Measurements from ENCODE around the gene WDFY2. TPM values are rescaled to one million over a fixed set of nuclear protein-coding genes. Genes with fewer than 3 reads are reported as not detected.

The WDFY2 gene
- total and polyA plus RNA-seq, 2 of the 8 experiments (the other 6 are each of a cell fraction or from before 2014, with no cell fraction given) = 13.9 to 29.0 TPM

DNA sequence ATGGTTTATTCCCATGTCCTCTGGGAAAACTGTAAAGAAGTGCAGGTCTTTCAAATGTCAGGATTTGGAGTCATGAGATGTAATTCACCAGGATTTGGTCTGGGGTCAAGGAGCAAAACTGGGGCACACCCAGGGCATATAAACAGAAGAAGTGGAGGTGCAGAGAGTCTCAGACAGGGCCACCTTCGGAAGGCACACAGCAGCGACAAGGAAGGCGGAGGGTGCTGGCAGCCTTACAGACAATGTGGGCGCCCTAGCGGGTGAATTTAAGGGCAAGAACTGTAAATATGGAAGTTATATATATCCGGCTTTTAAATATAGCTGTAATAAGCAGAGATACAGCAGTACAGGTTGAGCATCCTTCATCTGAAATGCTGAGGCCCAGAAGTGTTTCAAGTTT is 188.5 kb downstream of the WDFY2 start:
- no peak overlapping the region for H2BK12ac ChIP-seq (ENCODE audit: low read depth, low read length)
- H3K27ac ChIP-seq (ENCODE audit: low read depth, low read length) = no peak overlapping the region
- H4K5ac ChIP-seq (ENCODE audit: insufficient read length, low read depth, low read length) = no peak overlapping the region
- no peak overlapping the region for H4K8ac ChIP-seq (ENCODE audit: extremely low read depth, insufficient read depth, low read length)
- H3K27me3 ChIP-seq (replicated peaks in 1 of 4; ENCODE audit: control insufficient read depth in 3 of 4, extremely low read depth in 1 of 4, insufficient read depth in 3 of 4, low read length in 3 of 4) = no peaks in the 10 kb centered on the region
- H4K20me1 ChIP-seq (replicated peaks in 1 of 2; ENCODE audit: control insufficient read depth in 1 of 2, insufficient read depth in 2 of 2, low read length in 2 of 2) = peaks cover 0 to 3% of the 10 kb centered on the region in 2 experiments
- FAIRE-seq = no peak
- H2AFZ ChIP-seq (ENCODE audit: low read length) = no peak overlapping the region
- ChIA-PET POLR2A (ENCODE audit: partially characterized antibody) (interaction anchor here (1.6 kb wide), 1 partner anchor 322 kb away, joined by 7 read pairs; no protein-coding TSS in a partner anchor), CTCF (ENCODE audit: partially characterized antibody) (interaction anchor here (1.2 to 2.8 kb wide), 3 partner anchors 14 to 89 kb away, joined by 4 to 12 read pairs (median 4); no protein-coding TSS in a partner anchor)
- H3K4me3 ChIP-seq (ENCODE audit: extremely low read depth in 1 of 4, insufficient read depth in 2 of 4, low read depth in 3 of 4, low read length in 4 of 4) = no peak overlapping the region
- H2BK15ac ChIP-seq (ENCODE audit: low read length) = no peak overlapping the region
- no peaks in the 10 kb centered on the region for H3K9me3 ChIP-seq (ENCODE audit: insufficient read depth in 2 of 2, low read depth in 1 of 2, low read length in 1 of 2)
- H3K56ac ChIP-seq (replicated peaks; ENCODE audit: insufficient read length, low read depth, low read length) = no peak overlapping the region
- 88% methylated on average over 6 of the region's 6 CpGs; no CpG with 5 or more reads in 1 of the 2 experiments for WGBS, 2 experiments (ENCODE audit: extremely low coverage in 1 of 2, insufficient coverage in 1 of 2, insufficient read length in 1 of 2, insufficient replicate concordance in 2 of 2, low coverage in 1 of 2, low lambda C conversion rate in 2 of 2, missing lambda C conversion rate in 1 of 2)
- no peaks in the 10 kb centered on the region for H3K36me3 ChIP-seq (ENCODE audit: control insufficient read depth in 2 of 4, insufficient read depth in 4 of 4, low read length in 3 of 4)
- no peak for DNase-seq (ENCODE audit: low read depth in 1 of 2, low spot score in 2 of 2)
- H3K79me1 ChIP-seq (ENCODE audit: low read depth, low read length) = no peaks in the 10 kb centered on the region
- no peak overlapping the region for H2BK5ac ChIP-seq (ENCODE audit: low read depth, low read length)
- H3K9ac ChIP-seq (replicated peaks in 1 of 4; ENCODE audit: extremely low read depth in 1 of 4, low read depth in 3 of 4, low read length in 3 of 4) = no peak overlapping the region
- no peak overlapping the region for H3K14ac ChIP-seq (ENCODE audit: insufficient read length)
- no peak overlapping the region for H3K18ac ChIP-seq (ENCODE audit: extremely low read depth, low read length)
- no peak overlapping the region for H3K4me2 ChIP-seq (ENCODE audit: insufficient read depth in 1 of 2, low read depth in 2 of 2, low read length in 2 of 2)
- no peak overlapping the region for H2AK5ac ChIP-seq (ENCODE audit: low read depth, low read length)
- H3K4ac ChIP-seq (replicated peaks; ENCODE audit: insufficient read length, low read depth, low read length) = no peak overlapping the region
- H4K91ac ChIP-seq (replicated peaks; ENCODE audit: insufficient read length, low read length) = no peak overlapping the region
- no peak overlapping the region for H2BK20ac ChIP-seq (ENCODE audit: low read length)
- H3K79me2 ChIP-seq (ENCODE audit: control insufficient read depth in 1 of 2, insufficient read depth in 2 of 2, low read length in 2 of 2) = no peaks in the 10 kb centered on the region
- H3K4me1 ChIP-seq (replicated peaks in 1 of 4; ENCODE audit: control insufficient read depth in 3 of 4, insufficient read depth in 4 of 4, low read length in 3 of 4) = peaks cover 7 to 12% (median 9%) of the 10 kb centered on the region in 4 experiments
- H3K23ac ChIP-seq (ENCODE audit: insufficient read length) = no peak overlapping the region
- H2BK120ac ChIP-seq (replicated peaks; ENCODE audit: low read depth, low read length) = no peak overlapping the region
- H3K23me2 ChIP-seq (ENCODE audit: low read depth, low read length) = no peaks in the 10 kb centered on the region
- TF ChIP-seq SIRT6 (IDR thresholded peaks at IDR 0.05; ENCODE audit: low read length) = no peak
- no peak for TF ChIP-seq HDAC2 (IDR thresholded peaks at IDR 0.05; ENCODE audit: borderline replicate concordance in 1 of 2, low read depth in 2 of 2, low read length in 2 of 2)
- TF ChIP-seq SIN3A (conservative IDR thresholded peaks at IDR 0.05 in 1 of 2, IDR thresholded peaks at IDR 0.05 in 1 of 2; ENCODE audit: low read depth in 1 of 2, low read length in 2 of 2) = no peak
- TF ChIP-seq, protein P1, sequence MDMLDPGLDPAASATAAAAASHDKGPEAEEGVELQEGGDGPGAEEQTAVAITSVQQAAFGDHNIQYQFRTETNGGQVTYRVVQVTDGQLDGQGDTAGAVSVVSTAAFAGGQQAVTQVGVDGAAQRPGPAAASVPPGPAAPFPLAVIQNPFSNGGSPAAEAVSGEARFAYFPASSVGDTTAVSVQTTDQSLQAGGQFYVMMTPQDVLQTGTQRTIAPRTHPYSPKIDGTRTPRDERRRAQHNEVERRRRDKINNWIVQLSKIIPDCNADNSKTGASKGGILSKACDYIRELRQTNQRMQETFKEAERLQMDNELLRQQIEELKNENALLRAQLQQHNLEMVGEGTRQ (IDR thresholded peaks at IDR 0.05; ENCODE audit: low read length) = no peak
- TF ChIP-seq, protein P2, sequence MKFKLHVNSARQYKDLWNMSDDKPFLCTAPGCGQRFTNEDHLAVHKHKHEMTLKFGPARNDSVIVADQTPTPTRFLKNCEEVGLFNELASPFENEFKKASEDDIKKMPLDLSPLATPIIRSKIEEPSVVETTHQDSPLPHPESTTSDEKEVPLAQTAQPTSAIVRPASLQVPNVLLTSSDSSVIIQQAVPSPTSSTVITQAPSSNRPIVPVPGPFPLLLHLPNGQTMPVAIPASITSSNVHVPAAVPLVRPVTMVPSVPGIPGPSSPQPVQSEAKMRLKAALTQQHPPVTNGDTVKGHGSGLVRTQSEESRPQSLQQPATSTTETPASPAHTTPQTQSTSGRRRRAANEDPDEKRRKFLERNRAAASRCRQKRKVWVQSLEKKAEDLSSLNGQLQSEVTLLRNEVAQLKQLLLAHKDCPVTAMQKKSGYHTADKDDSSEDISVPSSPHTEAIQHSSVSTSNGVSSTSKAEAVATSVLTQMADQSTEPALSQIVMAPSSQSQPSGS (IDR thresholded peaks at IDR 0.05; ENCODE audit: low read length) = no peak
- TF ChIP-seq BACH1 (IDR thresholded peaks at IDR 0.05; ENCODE audit: low read length) = no peak
- no peak for TF ChIP-seq CHD2 (IDR thresholded peaks at IDR 0.05; ENCODE audit: low read length)
- TF ChIP-seq YY1 (IDR thresholded peaks at IDR 0.05; ENCODE audit: low read depth, low read length) = no peak
- no peak for TF ChIP-seq SP2 (IDR thresholded peaks at IDR 0.05; ENCODE audit: low read length)
- no peak for TF ChIP-seq RAD21 (IDR thresholded peaks at IDR 0.05 in 1 of 2, conservative IDR thresholded peaks at IDR 0.05 in 1 of 2; ENCODE audit: low read depth in 2 of 2, low read length in 2 of 2)

Data from H1 (cell line).